ENCODE results near the gene SRGAP1. TPM values are rescaled to one million over a fixed set of nuclear protein-coding genes. Genes with fewer than 3 reads are reported as not detected.

Gene SRGAP1
- total RNA-seq, 1 donor: 18.1 TPM

GRCh38 chr12:63978519-63978918 lies 134.0 kb downstream of the SRGAP1 start:
- TF ChIP-seq, protein P1, sequence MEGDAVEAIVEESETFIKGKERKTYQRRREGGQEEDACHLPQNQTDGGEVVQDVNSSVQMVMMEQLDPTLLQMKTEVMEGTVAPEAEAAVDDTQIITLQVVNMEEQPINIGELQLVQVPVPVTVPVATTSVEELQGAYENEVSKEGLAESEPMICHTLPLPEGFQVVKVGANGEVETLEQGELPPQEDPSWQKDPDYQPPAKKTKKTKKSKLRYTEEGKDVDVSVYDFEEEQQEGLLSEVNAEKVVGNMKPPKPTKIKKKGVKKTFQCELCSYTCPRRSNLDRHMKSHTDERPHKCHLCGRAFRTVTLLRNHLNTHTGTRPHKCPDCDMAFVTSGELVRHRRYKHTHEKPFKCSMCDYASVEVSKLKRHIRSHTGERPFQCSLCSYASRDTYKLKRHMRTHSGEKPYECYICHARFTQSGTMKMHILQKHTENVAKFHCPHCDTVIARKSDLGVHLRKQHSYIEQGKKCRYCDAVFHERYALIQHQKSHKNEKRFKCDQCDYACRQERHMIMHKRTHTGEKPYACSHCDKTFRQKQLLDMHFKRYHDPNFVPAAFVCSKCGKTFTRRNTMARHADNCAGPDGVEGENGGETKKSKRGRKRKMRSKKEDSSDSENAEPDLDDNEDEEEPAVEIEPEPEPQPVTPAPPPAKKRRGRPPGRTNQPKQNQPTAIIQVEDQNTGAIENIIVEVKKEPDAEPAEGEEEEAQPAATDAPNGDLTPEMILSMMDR (IDR thresholded peaks at IDR 0.05; ENCODE audit: insufficient read depth, low read depth, low read length): no peak
- H3K4me3 ChIP-seq (ENCODE audit: low read depth, low read length): no peak overlapping the region
- peak; percentile 75 for DNase-seq (ENCODE audit: low read depth)

DNA sequence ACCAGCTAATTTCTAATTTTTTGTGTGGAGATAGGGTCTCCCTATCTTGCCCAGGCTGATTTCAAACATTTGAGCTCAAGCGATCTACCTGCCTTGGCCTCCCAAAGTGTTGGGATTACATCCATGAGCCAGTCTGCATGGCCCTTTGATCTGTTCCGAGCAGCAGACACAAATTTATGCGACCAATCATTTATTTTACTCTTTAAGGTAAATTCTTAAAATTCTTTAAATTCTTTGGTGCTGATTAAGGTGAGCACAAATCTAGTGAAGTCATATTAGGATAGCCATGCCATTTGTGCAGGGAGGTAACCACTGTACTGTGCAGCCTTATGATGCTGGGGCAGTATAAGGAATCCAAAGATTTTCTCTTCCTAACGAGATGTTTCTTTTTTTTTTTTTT lies 135.7 kb downstream of the SRGAP1 start:
- H3K4me3 ChIP-seq (ENCODE audit: low read depth, low read length): no peak overlapping the region
- TF ChIP-seq, protein P1 (IDR thresholded peaks at IDR 0.05; ENCODE audit: insufficient read depth, low read depth, low read length): no peak

DNA sequence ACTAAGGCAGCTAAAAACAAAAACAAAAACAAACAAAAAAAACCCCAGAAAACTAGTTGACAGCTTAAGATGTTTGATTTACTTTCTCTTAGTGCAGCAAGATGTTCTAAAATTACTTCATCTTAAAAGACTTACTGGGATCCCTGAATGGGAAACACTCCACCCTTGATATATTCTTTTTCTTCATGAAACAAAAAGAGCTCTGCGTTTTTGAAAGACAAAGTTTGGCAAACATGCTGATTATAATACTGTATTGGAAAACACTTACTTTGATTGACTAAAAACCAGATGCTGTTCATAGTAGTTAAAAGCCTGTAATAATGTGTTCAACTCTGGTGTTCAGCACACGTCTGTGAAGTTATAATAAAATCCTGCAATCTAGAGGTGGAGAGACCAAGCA lies 136.8 kb downstream of the SRGAP1 start:
- DNase-seq (ENCODE audit: low read depth): peak; percentile 35
- TF ChIP-seq, protein P1 (IDR thresholded peaks at IDR 0.05; ENCODE audit: insufficient read depth, low read depth, low read length): no peak
- H3K4me3 ChIP-seq (ENCODE audit: low read depth, low read length): no peak overlapping the region

More for the DNA sequence above, 135.7 kb downstream of the SRGAP1 start:
- no peak for DNase-seq (ENCODE audit: low read depth)

DNA sequence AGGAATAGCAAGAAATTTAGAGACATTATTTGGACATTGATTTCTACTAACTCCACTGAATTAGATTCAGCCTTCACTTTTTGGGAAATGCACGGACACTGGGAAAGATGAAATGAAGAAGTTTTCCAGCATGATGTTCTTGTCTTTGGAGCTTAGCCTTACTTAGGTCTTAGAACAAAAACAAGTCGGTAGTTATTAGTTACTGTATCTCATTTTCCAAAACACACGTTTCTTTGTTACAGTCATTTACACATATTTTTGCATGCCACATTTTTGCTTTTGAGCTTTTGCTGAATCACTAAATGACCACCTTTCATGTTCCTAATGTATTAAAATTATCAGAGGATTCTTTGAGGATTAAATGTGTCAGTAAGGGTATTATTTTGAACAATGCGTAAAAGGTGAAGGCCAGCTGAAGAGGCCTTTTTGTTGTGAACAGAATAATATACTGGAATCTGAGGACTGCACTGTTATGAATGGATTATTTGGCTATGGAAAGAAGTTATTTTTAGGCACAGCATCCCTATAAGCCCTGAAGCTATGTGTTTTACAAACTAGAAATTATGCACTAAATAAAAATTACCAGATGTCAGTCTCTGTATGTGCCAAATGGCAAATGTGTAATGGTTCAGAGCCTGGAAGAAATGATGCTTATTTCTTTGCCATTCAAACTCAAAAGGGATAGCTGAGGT lies 138.2 kb downstream of the SRGAP1 start:
- TF ChIP-seq, protein P1 (IDR thresholded peaks at IDR 0.05; ENCODE audit: insufficient read depth, low read depth, low read length): no peak
- no peak for DNase-seq (ENCODE audit: low read depth)
- no peak overlapping the region for H3K4me3 ChIP-seq (ENCODE audit: low read depth, low read length)

- H3K4me3 ChIP-seq (ENCODE audit: low read depth, low read length): no peak overlapping the region
- no peak for DNase-seq (ENCODE audit: low read depth)
- TF ChIP-seq, protein P1 (IDR thresholded peaks at IDR 0.05; ENCODE audit: insufficient read depth, low read depth, low read length): no peak
Measured at GRCh38 chr12:63985456-63985855, 141.0 kb downstream of the SRGAP1 start.

GRCh38 chr12:63985945-63986344 lies 141.4 kb downstream of the SRGAP1 start:
- no peak overlapping the region for H3K4me3 ChIP-seq (ENCODE audit: low read depth, low read length)
- TF ChIP-seq, protein P1 (IDR thresholded peaks at IDR 0.05; ENCODE audit: insufficient read depth, low read depth, low read length): no peak
- no peak for DNase-seq (ENCODE audit: low read depth)

Data from fibroblast of villous mesenchyme (primary cell).